ENCODE results near the gene ITLN2.
"Not testable (repeated sequence)": the region's sequence is repeated elsewhere in the genome, so short reads cannot be mapped to it uniquely, and the experiment has no call there.

Gene ITLN2

DNA sequence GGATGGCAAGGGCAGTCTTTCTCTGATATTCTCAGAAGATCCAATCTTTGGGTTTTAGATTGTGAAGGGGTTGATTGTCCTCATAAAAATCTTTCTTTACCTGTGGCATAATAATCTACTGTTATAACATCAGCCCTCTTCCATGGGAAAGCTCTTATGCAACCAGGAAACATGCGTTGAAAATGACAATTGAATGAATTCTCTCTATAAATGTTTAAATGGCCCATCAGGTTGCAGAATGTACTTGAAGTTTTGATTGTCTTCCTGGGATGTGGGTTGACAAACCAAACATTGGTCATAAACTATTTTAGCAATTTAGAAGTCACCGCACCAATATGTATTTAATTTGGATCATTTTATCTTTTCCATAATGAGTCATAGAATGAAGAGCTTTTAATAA is 37.9 kb downstream of the ITLN2 start:
- TF ChIP-seq, protein P1, sequence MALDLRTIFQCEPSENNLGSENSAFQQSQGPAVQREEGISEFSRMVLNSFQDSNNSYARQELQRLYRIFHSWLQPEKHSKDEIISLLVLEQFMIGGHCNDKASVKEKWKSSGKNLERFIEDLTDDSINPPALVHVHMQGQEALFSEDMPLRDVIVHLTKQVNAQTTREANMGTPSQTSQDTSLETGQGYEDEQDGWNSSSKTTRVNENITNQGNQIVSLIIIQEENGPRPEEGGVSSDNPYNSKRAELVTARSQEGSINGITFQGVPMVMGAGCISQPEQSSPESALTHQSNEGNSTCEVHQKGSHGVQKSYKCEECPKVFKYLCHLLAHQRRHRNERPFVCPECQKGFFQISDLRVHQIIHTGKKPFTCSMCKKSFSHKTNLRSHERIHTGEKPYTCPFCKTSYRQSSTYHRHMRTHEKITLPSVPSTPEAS (tag by site-specific recombination; IDR thresholded peaks at IDR 0.05): no peak
- no peak for TF ChIP-seq ZNF223 (tag by site-specific recombination; IDR thresholded peaks at IDR 0.05)
- no peak for TF ChIP-seq ZNF660 (tag by site-specific recombination; IDR thresholded peaks at IDR 0.05)
- TF ChIP-seq ZNF248 (tag by site-specific recombination; IDR thresholded peaks at IDR 0.05): no peak
- TF ChIP-seq, protein P2, sequence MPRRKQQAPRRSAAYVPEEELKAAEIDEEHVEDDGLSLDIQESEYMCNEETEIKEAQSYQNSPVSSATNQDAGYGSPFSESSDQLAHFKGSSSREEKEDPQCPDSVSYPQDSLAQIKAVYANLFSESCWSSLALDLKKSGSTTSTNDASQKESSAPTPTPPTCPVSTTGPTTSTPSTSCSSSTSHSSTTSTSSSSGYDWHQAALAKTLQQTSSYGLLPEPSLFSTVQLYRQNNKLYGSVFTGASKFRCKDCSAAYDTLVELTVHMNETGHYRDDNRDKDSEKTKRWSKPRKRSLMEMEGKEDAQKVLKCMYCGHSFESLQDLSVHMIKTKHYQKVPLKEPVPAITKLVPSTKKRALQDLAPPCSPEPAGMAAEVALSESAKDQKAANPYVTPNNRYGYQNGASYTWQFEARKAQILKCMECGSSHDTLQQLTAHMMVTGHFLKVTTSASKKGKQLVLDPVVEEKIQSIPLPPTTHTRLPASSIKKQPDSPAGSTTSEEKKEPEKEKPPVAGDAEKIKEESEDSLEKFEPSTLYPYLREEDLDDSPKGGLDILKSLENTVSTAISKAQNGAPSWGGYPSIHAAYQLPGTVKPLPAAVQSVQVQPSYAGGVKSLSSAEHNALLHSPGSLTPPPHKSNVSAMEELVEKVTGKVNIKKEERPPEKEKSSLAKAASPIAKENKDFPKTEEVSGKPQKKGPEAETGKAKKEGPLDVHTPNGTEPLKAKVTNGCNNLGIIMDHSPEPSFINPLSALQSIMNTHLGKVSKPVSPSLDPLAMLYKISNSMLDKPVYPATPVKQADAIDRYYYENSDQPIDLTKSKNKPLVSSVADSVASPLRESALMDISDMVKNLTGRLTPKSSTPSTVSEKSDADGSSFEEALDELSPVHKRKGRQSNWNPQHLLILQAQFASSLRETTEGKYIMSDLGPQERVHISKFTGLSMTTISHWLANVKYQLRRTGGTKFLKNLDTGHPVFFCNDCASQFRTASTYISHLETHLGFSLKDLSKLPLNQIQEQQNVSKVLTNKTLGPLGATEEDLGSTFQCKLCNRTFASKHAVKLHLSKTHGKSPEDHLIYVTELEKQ (tag by site-specific recombination; IDR thresholded peaks at IDR 0.05; ENCODE audit: borderline replicate concordance): no peak
- TF ChIP-seq GLI2 (tag by site-specific recombination; IDR thresholded peaks at IDR 0.05; ENCODE audit: borderline replicate concordance, low read depth): no peak
- TF ChIP-seq, protein P3, sequence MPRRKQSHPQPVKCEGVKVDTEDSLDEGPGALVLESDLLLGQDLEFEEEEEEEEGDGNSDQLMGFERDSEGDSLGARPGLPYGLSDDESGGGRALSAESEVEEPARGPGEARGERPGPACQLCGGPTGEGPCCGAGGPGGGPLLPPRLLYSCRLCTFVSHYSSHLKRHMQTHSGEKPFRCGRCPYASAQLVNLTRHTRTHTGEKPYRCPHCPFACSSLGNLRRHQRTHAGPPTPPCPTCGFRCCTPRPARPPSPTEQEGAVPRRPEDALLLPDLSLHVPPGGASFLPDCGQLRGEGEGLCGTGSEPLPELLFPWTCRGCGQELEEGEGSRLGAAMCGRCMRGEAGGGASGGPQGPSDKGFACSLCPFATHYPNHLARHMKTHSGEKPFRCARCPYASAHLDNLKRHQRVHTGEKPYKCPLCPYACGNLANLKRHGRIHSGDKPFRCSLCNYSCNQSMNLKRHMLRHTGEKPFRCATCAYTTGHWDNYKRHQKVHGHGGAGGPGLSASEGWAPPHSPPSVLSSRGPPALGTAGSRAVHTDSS (tag by site-specific recombination; IDR thresholded peaks at IDR 0.05): no peak
- TF ChIP-seq, protein P4, sequence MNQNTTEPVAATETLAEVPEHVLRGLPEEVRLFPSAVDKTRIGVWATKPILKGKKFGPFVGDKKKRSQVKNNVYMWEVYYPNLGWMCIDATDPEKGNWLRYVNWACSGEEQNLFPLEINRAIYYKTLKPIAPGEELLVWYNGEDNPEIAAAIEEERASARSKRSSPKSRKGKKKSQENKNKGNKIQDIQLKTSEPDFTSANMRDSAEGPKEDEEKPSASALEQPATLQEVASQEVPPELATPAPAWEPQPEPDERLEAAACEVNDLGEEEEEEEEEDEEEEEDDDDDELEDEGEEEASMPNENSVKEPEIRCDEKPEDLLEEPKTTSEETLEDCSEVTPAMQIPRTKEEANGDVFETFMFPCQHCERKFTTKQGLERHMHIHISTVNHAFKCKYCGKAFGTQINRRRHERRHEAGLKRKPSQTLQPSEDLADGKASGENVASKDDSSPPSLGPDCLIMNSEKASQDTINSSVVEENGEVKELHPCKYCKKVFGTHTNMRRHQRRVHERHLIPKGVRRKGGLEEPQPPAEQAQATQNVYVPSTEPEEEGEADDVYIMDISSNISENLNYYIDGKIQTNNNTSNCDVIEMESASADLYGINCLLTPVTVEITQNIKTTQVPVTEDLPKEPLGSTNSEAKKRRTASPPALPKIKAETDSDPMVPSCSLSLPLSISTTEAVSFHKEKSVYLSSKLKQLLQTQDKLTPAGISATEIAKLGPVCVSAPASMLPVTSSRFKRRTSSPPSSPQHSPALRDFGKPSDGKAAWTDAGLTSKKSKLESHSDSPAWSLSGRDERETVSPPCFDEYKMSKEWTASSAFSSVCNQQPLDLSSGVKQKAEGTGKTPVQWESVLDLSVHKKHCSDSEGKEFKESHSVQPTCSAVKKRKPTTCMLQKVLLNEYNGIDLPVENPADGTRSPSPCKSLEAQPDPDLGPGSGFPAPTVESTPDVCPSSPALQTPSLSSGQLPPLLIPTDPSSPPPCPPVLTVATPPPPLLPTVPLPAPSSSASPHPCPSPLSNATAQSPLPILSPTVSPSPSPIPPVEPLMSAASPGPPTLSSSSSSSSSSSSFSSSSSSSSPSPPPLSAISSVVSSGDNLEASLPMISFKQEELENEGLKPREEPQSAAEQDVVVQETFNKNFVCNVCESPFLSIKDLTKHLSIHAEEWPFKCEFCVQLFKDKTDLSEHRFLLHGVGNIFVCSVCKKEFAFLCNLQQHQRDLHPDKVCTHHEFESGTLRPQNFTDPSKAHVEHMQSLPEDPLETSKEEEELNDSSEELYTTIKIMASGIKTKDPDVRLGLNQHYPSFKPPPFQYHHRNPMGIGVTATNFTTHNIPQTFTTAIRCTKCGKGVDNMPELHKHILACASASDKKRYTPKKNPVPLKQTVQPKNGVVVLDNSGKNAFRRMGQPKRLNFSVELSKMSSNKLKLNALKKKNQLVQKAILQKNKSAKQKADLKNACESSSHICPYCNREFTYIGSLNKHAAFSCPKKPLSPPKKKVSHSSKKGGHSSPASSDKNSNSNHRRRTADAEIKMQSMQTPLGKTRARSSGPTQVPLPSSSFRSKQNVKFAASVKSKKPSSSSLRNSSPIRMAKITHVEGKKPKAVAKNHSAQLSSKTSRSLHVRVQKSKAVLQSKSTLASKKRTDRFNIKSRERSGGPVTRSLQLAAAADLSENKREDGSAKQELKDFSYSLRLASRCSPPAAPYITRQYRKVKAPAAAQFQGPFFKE (tag by site-specific recombination; IDR thresholded peaks at IDR 0.05; ENCODE audit: borderline replicate concordance): no peak
- TF ChIP-seq ZNF10 (tag by site-specific recombination; IDR thresholded peaks at IDR 0.05): no peak
- no peak for TF ChIP-seq ZNF837 (tag by site-specific recombination; IDR thresholded peaks at IDR 0.05)
- TF ChIP-seq ZBTB8A (tag by site-specific recombination; IDR thresholded peaks at IDR 0.05): no peak
- TF ChIP-seq, protein P5, sequence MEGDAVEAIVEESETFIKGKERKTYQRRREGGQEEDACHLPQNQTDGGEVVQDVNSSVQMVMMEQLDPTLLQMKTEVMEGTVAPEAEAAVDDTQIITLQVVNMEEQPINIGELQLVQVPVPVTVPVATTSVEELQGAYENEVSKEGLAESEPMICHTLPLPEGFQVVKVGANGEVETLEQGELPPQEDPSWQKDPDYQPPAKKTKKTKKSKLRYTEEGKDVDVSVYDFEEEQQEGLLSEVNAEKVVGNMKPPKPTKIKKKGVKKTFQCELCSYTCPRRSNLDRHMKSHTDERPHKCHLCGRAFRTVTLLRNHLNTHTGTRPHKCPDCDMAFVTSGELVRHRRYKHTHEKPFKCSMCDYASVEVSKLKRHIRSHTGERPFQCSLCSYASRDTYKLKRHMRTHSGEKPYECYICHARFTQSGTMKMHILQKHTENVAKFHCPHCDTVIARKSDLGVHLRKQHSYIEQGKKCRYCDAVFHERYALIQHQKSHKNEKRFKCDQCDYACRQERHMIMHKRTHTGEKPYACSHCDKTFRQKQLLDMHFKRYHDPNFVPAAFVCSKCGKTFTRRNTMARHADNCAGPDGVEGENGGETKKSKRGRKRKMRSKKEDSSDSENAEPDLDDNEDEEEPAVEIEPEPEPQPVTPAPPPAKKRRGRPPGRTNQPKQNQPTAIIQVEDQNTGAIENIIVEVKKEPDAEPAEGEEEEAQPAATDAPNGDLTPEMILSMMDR (tag by site-specific recombination; IDR thresholded peaks at IDR 0.05): no peak
- no peak for TF ChIP-seq MEIS1 (CRISPR knock-in tag; IDR thresholded peaks at IDR 0.05; ENCODE audit: borderline replicate concordance)
- no peak for TF ChIP-seq ZIC2 (tag by site-specific recombination; IDR thresholded peaks at IDR 0.05)
- no peak for TF ChIP-seq ZNF629 (tag by site-specific recombination; IDR thresholded peaks at IDR 0.05)
- TF ChIP-seq ZBTB20 (tag by site-specific recombination; IDR thresholded peaks at IDR 0.05): no peak
- Histone ChIP-seq H3K27ac (ENCODE audit: extremely low read depth, low read depth, low read length) (no peak overlapping the region), H3K4me3 (ENCODE audit: low read depth, low read length) (no peak overlapping the region), H3K9me3 (ENCODE audit: control insufficient read depth, insufficient read depth, low read depth, low read length) (no peaks in the 10 kb centered on the region), H3K4me1 (ENCODE audit: control insufficient read depth, insufficient read depth, low read length) (peaks cover 3% of the 10 kb centered on the region), H3K36me3 (ENCODE audit: control insufficient read depth in 2 of 2, insufficient read depth in 1 of 2, low read length in 2 of 2) (no peaks in the 10 kb centered on the region)
- ChIA-PET CTCF (interaction anchor here (0.8 kb wide), 1 partner anchor 37 kb away, joined by 3 read pairs; no protein-coding TSS in a partner anchor), POLR2A (no interaction called here)

DNA sequence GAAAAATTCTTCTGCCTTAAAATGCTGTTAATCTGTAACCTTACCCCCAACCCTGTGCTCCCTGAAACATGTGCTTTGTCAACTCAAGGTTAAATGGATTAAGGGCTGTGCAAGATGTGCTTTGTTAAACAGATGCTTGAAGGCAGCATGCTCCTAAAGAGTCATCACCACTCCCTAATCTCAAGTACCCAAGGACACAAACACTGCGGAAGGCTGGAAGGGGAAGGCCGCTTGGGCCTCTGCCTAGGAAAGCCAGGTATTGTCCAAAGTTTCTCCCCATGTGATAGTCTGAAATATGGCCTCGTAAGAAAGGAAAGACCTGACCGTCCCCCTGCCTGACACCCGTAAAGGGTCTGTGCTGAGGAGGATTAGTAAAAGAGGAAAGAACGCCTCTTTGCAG is 41.4 kb downstream of the ITLN2 start:
- POLR2A ChIA-PET; H3K9me3 ChIP-seq (ENCODE audit: control insufficient read depth, insufficient read depth, low read depth, low read length); H3K4me3 ChIP-seq (ENCODE audit: low read depth, low read length); H3K4me1 ChIP-seq (ENCODE audit: control insufficient read depth, insufficient read depth, low read length); CTCF ChIA-PET; H3K36me3 ChIP-seq (ENCODE audit: control insufficient read depth in 2 of 2, insufficient read depth in 1 of 2, low read length in 2 of 2); H3K27ac ChIP-seq (ENCODE audit: extremely low read depth, low read depth, low read length): not testable (repeated sequence)
